Neuronal stem cell (in vitro differentiated cells): ENCODE data around the gene ADTRP. TPM values are rescaled to one million over a fixed set of nuclear protein-coding genes. Genes with fewer than 3 reads are reported as not detected.

ENCODE experiments used
- DNase-seq: peaks from one replicate; pipeline ENCODE4 v3.0.0-alpha.2; 2013; ENCODE audit warnings: low spot score
- H2AFZ ChIP-seq: one replicate; pipeline ENCODE4 v1.6.1; 2013; ENCODE audit warnings: mild to moderate bottlenecking, low read length, inconsistent platforms
- H2AK5ac ChIP-seq: 2 replicates; pipeline ENCODE4 v1.6.1; 2013; ENCODE audit warnings: low read depth, mild to moderate bottlenecking, inconsistent platforms, low read length, moderate library complexity, mixed read lengths
- H2BK120ac ChIP-seq: 2 replicates; pipeline ENCODE4 v1.6.1; 2013; ENCODE audit warnings: low read depth, mild to moderate bottlenecking, inconsistent platforms, low read length, moderate library complexity, mixed read lengths
- H2BK12ac ChIP-seq: one replicate; pipeline ENCODE4 v1.6.1; 2013; ENCODE audit warnings: low read length, inconsistent platforms
- H2BK15ac ChIP-seq: 2 replicates; pipeline ENCODE4 v1.6.1; 2013; ENCODE audit warnings: mild to moderate bottlenecking, low read length, inconsistent platforms, mixed read lengths
- H2BK5ac ChIP-seq: one replicate; pipeline ENCODE4 v1.6.1; 2013; ENCODE audit warnings: inconsistent platforms, mild to moderate bottlenecking, low read length, moderate library complexity
- H3K14ac ChIP-seq: one replicate; pipeline ENCODE4 v1.6.1; 2013; ENCODE audit warnings: low read length, inconsistent platforms
- H3K18ac ChIP-seq: 2 replicates; pipeline ENCODE4 v1.6.1; 2013; ENCODE audit warnings: low read length, inconsistent platforms
- H3K23ac ChIP-seq: 2 replicates; pipeline ENCODE4 v1.6.1; 2013; ENCODE audit warnings: low read depth, mild to moderate bottlenecking, mixed read lengths, low read length, inconsistent platforms; ENCODE audit not compliant: poor library complexity
- H3K27ac ChIP-seq: replicated peaks from 3 replicates; pipeline ENCODE4 v1.5.1; 2013; ENCODE audit warnings: low read length, inconsistent platforms
- H3K27me3 ChIP-seq, 3 experiments: 2 replicates each; pipeline ENCODE4 v1.6.1; 2013; ENCODE audit warnings: low read length in 3 of 3, mild to moderate bottlenecking in 2 of 3, inconsistent platforms in 1 of 3, low read depth in 1 of 3, mixed read lengths in 1 of 3, moderate library complexity in 1 of 3; ENCODE audit not compliant: control insufficient read depth in 3 of 3, insufficient read depth in 3 of 3
- H3K36me3 ChIP-seq, 2 donors: replicated peaks in 1 of 2; 2 replicates each; pipeline ENCODE4 v1.6.1; 2013; ENCODE audit warnings: low read length in 2 of 2; ENCODE audit not compliant: control insufficient read depth in 2 of 2, insufficient read depth in 2 of 2
- H3K4ac ChIP-seq: 2 replicates; pipeline ENCODE4 v1.6.1; 2013; ENCODE audit warnings: inconsistent platforms, mild to moderate bottlenecking, low read length, moderate library complexity
- H3K4me1 ChIP-seq, 2 donors: 1 replicate in 1 of 2; 2 replicates in 1 of 2; pipeline ENCODE4 v1.6.1; 2013; ENCODE audit warnings: low read length in 2 of 2, low read depth in 1 of 2; ENCODE audit not compliant: control insufficient read depth in 2 of 2, insufficient read depth in 1 of 2
- H3K4me2 ChIP-seq: one replicate; pipeline ENCODE4 v1.6.1; 2013; ENCODE audit warnings: mild to moderate bottlenecking, low read length, inconsistent platforms; ENCODE audit not compliant: insufficient read depth, poor library complexity, severe bottlenecking
- H3K4me3 ChIP-seq, 2 donors: 2 replicates each; pipeline ENCODE4 v1.5.1; 2013; ENCODE audit warnings: low read length in 2 of 2, mild to moderate bottlenecking in 2 of 2, inconsistent platforms in 1 of 2, moderate library complexity in 1 of 2
- H3K79me1 ChIP-seq: one replicate; pipeline ENCODE4 v1.6.1; 2013; ENCODE audit warnings: low read depth, mild to moderate bottlenecking, inconsistent platforms, low read length, moderate library complexity
- H3K9ac ChIP-seq: one replicate; pipeline ENCODE4 v1.6.1; 2013; ENCODE audit warnings: mild to moderate bottlenecking, low read depth, low read length, inconsistent platforms; ENCODE audit not compliant: poor library complexity
- H3K9me3 ChIP-seq, 2 donors: replicated peaks in 1 of 2; 2 replicates each; pipeline versions ENCODE3 to v1.6.1; 2013; ENCODE audit warnings: low read length in 2 of 2, mild to moderate bottlenecking in 2 of 2, inconsistent platforms in 1 of 2, low read depth in 1 of 2, mixed read lengths in 1 of 2, moderate library complexity in 1 of 2; ENCODE audit not compliant: control insufficient read depth in 2 of 2, insufficient read depth in 1 of 2
- H4K8ac ChIP-seq: one replicate; pipeline ENCODE4 v1.6.1; 2013; ENCODE audit warnings: low read depth, mild to moderate bottlenecking, inconsistent platforms, low read length, moderate library complexity
- H4K91ac ChIP-seq: one replicate; pipeline ENCODE4 v1.6.1; 2013; ENCODE audit warnings: low read length, low read depth, mild to moderate bottlenecking, inconsistent platforms; ENCODE audit not compliant: poor library complexity
- WGBS, 2 donors: extraction: QIAGEN DNeasy Blood & Tissue Kit; methylation state at CpG; one replicate each; pipeline ENCODE4 v1.1.7; 2013; ENCODE audit warnings: missing lambda C conversion rate in 2 of 2, mixed read lengths in 1 of 2; ENCODE audit not compliant: insufficient read length in 2 of 2, insufficient replicate concordance in 1 of 2; ENCODE audit errors: extremely low coverage in 2 of 2; 5-methylcytosine and 5-hydroxymethylcytosine counted together
- small RNA-seq: library from polyadenylated mRNA; stranded (forward); fragments of <200 nt; extraction: miRNeasy Mini kit (QIAGEN cat#:217004); gene quantifications from one replicate; pipeline ENCODE3, GENCODE V24; 2013; ENCODE audit not compliant: insufficient read depth

Gene ADTRP

DNA sequence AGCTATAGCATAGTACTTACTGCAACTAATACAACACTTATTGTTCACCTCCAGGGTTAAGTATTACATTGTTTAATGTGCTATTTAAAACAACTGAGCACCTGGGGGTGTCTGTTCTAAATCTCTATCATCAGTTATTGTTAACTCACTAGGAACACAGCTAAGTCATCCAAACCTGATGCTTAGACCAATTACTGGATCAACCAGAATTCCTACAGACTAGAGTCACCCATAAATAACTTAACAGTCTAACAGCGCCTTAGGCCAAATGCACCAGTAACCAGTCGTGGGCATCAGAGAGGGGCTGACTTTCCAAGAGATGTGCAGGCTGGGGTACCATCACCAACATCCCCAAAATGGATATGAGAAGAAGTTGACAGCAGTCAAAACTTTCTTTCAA is 110.7 kb downstream of the ADTRP start:
- Histone ChIP-seq H3K27me3 (peaks cover 0 to 2% (median 0%) of the 10 kb centered on the region in 3 experiments), H3K36me3 (no peaks in the 10 kb centered on the region), H3K4me2 (no peak overlapping the region), H2BK15ac (no peak overlapping the region), H3K79me1 (no peaks in the 10 kb centered on the region), H2AFZ (no peak overlapping the region), H2AK5ac (no peak overlapping the region), H3K27ac (no peak overlapping the region), H2BK5ac (no peak overlapping the region), H2BK120ac (no peak overlapping the region), H3K14ac (no peak overlapping the region), H3K9ac (no peak overlapping the region), H2BK12ac (no peak overlapping the region), H3K23ac (no peak overlapping the region), H4K91ac (no peak overlapping the region), H3K4ac (no peak overlapping the region), H3K9me3 (peaks cover 0 to 2% of the 10 kb centered on the region in 2 donors), H4K8ac (no peak overlapping the region), H3K4me1 (no peaks in the 10 kb centered on the region), H3K4me3 (no peak overlapping the region), H3K18ac (no peak overlapping the region)
- no CpG with 5 or more reads among the region's 2 CpGs for WGBS, 2 donors
- DNase-seq, result no peak

DNA sequence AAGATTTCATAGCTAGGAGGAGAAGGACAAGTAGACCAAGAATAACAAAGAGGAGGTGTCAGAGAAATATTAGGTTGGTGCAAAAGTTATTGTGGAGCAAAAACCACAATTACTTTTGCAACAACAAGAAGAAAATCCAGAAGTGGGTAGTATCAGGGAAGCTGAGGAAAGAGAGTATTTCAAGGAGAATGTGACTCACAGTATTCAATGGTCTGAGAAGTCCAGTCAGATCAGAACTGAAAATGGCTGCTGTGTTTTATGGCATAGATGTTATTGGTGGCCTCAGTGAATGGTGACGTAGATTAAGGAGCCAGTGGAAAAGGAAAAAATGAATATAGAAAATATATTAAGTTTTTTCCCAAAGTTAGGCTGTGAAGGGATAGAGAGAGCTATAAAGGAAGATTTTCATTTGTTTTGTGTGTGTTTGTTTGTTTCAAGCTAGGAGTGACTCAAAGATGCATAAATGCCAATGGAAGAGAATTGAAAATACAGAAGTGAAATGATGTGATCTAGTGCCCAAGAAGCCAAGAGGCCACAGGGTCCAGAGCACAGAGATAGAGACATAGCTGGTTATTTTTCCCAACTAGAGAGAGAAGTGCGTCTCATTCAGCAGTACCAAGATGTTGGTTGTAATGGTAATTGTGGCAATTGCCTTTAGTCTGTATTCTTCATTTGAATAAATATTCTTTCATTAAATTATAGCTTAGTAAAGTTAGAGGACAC is 112.8 kb downstream of the ADTRP start:
- Histone ChIP-seq H3K9me3 (peaks cover 0 to 2% of the 10 kb centered on the region in 2 donors), H3K27me3 (peaks cover 0 to 2% (median 0%) of the 10 kb centered on the region in 3 experiments), H3K9ac (no peak overlapping the region), H3K79me1 (no peaks in the 10 kb centered on the region), H3K23ac (no peak overlapping the region), H2AFZ (no peak overlapping the region), H3K18ac (no peak overlapping the region), H2BK120ac (no peak overlapping the region), H3K4me3 (no peak overlapping the region), H2AK5ac (no peak overlapping the region), H3K4ac (no peak overlapping the region), H4K91ac (no peak overlapping the region), H4K8ac (no peak overlapping the region), H3K4me2 (no peak overlapping the region), H2BK15ac (no peak overlapping the region), H2BK5ac (no peak overlapping the region), H3K36me3 (no peaks in the 10 kb centered on the region), H3K27ac (no peak overlapping the region), H2BK12ac (no peak overlapping the region), H3K4me1 (no peaks in the 10 kb centered on the region), H3K14ac (no peak overlapping the region)
- no peak for DNase-seq
- no CpG with 5 or more reads among the region's 2 CpGs for WGBS, 2 donors

Small RNAs within 50 kb of the gene (small RNA-seq; reads per million reads assigned to genes)
- gene RF00272, result not detected
